ES-I3 (cell line): Measurements from ENCODE around the gene DCAF10.
"Not testable (repeated sequence)": the region's sequence is repeated elsewhere in the genome, so short reads cannot be mapped to it uniquely, and the experiment has no call there.

Experiments used
- H3K36me3 ChIP-seq: 2 replicates; pipeline ENCODE4 v1.6.1; 2013; ENCODE audit warnings: mild to moderate bottlenecking, low read length, control low read depth, moderate library complexity; ENCODE audit not compliant: insufficient read depth
- H3K4me1 ChIP-seq: 2 replicates; pipeline ENCODE4 v1.6.1; 2013; ENCODE audit warnings: mild to moderate bottlenecking, control low read depth, low read length; ENCODE audit not compliant: insufficient read depth
- H3K9ac ChIP-seq: 2 replicates; pipeline ENCODE4 v1.6.1; 2013; ENCODE audit warnings: low read depth, mild to moderate bottlenecking, low read length, moderate library complexity
- H3K9me3 ChIP-seq: 2 replicates; pipeline ENCODE4 v1.6.1; 2013; ENCODE audit warnings: mild to moderate bottlenecking, low read length, moderate library complexity; ENCODE audit not compliant: control insufficient read depth, insufficient read depth

DCAF10 gene, protein sequence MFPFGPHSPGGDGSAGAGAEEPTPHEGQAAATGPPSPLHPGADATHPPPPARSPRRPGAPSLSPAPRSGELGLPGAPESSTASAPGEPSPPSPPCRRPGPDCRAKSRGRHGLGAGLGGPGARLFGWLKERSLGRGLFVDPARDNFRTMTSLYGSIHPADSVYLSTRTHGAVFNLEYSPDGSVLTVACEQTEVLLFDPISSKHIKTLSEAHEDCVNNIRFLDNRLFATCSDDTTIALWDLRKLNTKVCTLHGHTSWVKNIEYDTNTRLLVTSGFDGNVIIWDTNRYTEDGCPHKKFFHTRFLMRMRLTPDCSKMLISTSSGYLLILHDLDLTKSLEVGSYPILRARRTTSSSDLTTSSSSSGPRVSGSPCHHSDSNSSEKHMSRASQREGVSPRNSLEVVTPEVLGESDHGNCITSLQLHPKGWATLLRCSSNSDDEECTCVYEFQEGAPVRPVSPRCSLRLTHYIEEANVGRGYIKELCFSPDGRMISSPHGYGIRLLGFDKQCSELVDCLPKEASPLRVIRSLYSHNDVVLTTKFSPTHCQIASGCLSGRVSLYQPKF

GRCh38 chr9:37800631-37801286 is at the start of gene DCAF10:
TSS of gene DCAF10 (plus strand) at chr9:37800797. CDS start at chr9:37800867, 70 bp downstream.
- Histone ChIP-seq H3K9me3 (no peaks in the 10 kb centered on the region), H3K9ac (peak within 1 kb of the TSS; percentile 95), H3K4me1 (peaks cover 11% of the 10 kb centered on the region; the same call in 1 of the 2 replicates)

DNA sequence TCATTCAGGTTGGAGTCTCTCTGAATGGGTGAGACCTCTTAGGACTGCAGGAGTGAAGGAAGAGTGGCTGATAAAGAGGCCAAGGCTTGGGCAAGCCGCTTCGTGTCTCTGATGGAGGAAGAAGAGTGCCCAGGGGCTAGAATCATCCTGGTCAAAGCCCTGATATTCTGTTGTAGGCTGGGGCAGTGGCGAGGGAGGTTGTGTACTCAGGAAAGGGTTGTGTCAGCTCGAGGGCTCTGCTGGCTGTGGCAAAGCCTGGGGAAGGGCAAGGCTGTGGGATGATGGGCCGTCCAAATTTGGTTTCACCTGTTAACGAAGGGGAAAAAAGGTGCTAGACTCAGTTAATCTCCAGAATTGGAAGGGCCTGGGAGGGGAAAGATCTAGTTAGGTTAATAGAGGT is 49.4 kb upstream of the DCAF10 start:
- no peaks in the 10 kb centered on the region for H3K36me3 ChIP-seq
- H3K9me3 ChIP-seq, result no peaks in the 10 kb centered on the region
- no peak overlapping the region; the same call in 1 of the 2 replicates for H3K9ac ChIP-seq
- H3K4me1 ChIP-seq, result 0 out of 2 replicates have a peak, but pooled peaks cover 3% of the 10 kb centered on the region

More at GRCh38 chr9:37800631-37801286, at the start of gene DCAF10:
- no peaks in the 10 kb centered on the region for H3K36me3 ChIP-seq

- H3K4me1 ChIP-seq, H3K9ac ChIP-seq, H3K9me3 ChIP-seq, H3K36me3 ChIP-seq: not testable (repeated sequence)
Measured at GRCh38 chr9:37751704-37752103, 48.9 kb upstream of the DCAF10 start.

- not testable (repeated sequence) for H3K9me3 ChIP-seq, H3K4me1 ChIP-seq, H3K9ac ChIP-seq, H3K36me3 ChIP-seq
Measured at GRCh38 chr9:37752112-37752511, 48.5 kb upstream of the DCAF10 start.

DNA sequence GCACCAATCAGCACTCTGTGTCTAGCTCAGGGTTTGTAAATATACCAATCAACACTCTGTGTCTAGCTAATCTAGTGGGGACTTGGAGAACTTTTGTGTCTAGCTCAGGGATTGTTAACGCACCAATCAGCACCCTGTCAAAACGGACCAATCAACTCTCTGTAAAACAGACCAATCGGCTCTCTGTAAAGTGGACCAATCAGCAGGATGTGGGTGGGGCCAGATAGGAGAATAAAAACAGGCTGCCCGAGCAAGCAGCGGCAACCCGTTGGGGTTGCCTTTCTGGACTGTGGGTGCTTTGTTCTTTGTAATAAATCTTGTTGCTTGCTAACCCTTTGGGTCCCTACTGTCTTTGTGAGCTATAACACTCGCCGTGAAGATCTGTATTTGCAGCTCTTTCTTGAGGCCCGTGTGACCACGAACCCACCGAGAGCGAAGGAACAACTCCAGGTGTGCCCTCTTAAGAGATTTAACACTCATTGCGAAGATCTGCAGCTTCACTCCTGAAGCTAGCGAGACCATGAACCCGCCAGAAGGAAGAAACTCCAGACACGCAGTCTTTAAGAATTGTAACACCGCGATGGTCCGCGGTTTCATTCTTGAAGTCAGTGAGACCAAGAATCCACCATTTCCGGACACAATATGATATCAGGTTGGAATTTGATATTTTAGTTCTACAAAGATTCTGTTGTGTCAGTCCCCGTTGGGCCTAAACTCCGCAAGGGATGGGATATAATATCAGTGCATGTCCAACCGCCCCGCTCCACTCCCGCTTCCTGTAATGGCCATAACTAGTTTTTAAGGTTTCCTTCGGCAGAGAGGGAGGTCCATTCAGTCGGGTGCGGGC is 47.7 kb upstream of the DCAF10 start:
- Histone ChIP-seq H3K9me3 (no peaks in the 10 kb centered on the region), H3K9ac (peak overlapping the region; percentile 94)

DNA sequence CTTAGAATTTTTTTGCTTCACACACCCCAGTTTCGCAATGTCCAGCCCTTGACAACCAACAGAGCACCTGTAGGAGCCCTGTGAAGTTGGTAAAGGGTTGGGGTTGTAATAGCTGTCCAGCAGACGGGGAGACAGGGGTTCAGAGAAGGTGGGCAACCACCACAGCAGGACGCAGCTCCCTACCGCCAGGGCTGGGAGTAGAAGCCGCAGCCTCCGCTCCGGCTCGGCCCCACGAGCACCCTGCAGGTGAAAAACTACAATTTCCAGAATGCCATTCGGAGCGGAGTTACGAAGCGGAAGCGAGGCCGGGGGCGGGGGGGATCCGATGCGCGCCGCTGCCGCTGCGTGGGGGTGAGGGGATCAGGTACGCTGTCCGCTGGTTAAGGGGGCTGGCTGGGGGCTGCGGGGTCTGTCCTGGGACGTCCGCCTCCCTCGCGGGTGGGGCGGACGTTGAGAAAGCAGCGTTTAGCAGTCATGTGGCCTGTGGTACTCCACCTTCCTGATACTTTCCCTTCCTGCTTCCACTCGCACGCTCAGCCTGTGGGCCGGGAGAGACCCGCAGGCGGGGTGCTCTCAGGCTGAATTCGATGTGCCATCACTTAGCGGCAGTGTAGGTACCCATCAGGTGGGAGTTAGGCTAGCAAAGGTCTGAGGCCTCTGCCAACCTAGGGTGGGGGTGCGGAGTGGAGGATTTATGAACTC is 47.0 kb upstream of the DCAF10 start, which contains the start of gene TRMT10B:
TSS of gene TRMT10B (plus strand) at position 317 of the 702 bp plus-strand sequence. CDS start 8,127 bp downstream, outside the sequence.
- Histone ChIP-seq H3K4me1 (0 out of 2 replicates have a peak, but pooled peaks cover 3% of the 10 kb centered on the region), H3K9me3 (no peaks in the 10 kb centered on the region), H3K9ac (peak within 1 kb of the TSS; percentile 94), H3K36me3 (no peaks in the 10 kb centered on the region)

More for the DNA sequence above, 47.7 kb upstream of the DCAF10 start:
- Histone ChIP-seq H3K4me1 (0 out of 2 replicates have a peak, but pooled peaks cover 3% of the 10 kb centered on the region), H3K36me3 (no peaks in the 10 kb centered on the region)

DNA sequence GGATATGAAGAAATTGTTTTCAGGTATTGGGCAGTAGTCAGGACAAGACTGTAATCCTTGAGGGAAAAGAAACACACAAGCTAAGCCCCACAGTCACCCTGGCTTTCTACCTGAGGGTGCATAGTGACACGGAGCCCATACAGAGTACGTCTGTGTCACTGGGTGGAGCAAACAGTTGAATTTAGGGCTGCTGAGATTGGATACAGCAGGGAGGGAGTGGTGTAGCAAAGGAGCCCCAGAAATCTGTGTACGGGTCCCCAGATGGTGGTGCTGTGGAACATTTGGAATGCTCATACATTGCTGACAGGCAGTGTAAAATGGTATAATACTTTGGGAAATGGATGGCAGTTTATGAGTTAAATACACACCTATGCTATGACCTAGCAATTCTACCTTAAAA is 41.9 kb upstream of the DCAF10 start:
- Histone ChIP-seq H3K9me3 (no peaks in the 10 kb centered on the region), H3K36me3 (no peaks in the 10 kb centered on the region), H3K4me1 (no peaks in the 10 kb centered on the region), H3K9ac (no peak overlapping the region)

DNA sequence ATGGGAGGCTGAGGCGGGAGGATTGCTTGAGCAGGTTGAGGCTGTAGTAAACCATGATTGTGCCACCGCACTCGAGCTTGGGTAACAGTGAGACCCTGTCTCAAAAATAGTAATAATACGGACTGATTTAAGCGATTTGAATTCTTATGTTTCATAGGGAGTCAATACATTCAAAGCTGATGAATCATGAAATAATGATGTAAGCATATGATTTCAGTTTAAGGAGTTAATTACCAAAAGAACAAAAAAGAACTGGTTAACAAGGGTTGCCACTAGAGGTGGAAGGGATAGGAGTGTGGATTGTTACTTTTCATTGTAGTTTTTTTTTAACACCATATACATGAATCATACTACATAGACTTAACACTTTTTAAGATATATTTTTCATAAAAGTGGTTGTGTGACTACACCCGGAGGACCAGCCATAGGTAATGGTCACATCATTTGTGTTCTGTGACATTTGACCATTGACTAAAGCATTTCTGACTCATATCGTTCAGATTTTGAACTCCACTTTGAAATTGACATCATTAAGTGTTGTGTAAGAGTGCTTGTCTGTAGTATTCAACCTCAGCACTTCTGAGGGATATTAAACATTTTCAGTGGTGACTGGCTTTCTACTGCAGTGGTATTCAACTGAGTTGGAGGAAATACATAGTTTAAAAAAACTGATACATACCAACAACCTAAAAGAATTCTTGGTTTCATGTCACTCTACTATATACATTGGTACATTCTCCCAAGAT is 40.0 kb upstream of the DCAF10 start:
- no peak overlapping the region for H3K9ac ChIP-seq
- no peaks in the 10 kb centered on the region for H3K4me1 ChIP-seq
- no peaks in the 10 kb centered on the region for H3K36me3 ChIP-seq
- H3K9me3 ChIP-seq, result no peaks in the 10 kb centered on the region

DNA sequence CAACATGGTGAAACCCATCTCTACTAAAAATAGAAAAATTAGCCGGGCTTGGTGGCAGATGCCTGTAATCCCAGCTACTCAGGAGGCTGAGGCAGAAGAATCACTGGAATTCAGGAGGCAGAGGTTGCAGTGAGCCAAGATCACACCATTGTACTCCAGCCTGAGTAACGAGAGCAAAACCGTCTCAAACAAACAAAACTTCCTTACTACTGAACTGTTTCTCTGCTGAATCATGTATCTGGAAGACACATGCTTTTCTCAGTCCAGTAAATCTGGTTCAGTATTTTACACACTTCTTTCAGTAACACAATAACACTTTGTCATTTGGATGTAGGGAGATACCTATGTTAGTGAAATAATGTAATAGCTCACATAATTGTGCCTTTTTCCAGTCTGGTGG is 39.1 kb upstream of the DCAF10 start:
- no peak overlapping the region for H3K9ac ChIP-seq
- H3K4me1 ChIP-seq, result no peaks in the 10 kb centered on the region
- H3K36me3 ChIP-seq, result no peaks in the 10 kb centered on the region
- no peaks in the 10 kb centered on the region for H3K9me3 ChIP-seq

DNA sequence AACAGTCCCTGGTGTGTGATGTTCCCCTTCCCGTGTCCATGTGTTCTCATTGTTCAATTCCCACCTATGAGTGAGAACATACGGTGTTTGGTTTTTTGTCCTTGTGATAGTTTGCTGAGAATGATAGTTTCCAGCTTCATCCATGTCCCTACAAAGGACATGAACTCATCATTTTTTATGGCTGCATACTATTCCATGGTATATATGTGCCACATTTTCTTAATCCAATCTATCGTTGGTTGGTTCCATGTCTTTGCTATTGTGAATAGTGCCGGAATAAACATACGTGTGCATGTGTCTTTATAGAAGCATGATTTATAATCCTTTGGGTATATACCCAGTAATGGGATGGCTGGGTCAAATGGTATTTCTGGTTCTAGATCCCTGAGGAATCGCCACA is 35.3 kb upstream of the DCAF10 start:
- not testable (repeated sequence) for H3K4me1 ChIP-seq, H3K36me3 ChIP-seq, H3K9ac ChIP-seq, H3K9me3 ChIP-seq

DNA sequence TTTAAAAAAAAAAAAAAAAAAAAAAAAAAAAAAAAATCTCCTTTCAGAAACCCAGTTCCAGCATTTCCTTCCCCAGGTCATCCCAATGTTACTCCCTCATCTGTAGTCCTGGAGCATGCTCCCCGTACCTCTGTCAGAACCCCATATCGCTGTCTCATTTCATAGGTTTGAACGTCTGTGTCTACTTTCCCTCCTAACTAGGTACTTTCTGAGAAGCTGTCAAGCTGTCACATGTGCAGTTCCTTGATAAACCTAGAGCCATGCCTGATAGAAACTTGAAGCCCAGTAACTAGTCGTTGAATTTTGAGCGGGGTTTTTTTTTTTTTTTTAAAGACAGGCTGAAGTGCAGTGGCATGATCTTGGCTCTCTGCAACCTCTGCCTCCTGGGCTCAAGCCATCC is 31.3 kb upstream of the DCAF10 start:
- H3K36me3 ChIP-seq, result peaks cover 7% of the 10 kb centered on the region; the same call in 1 of the 2 replicates
- no peaks in the 10 kb centered on the region for H3K9me3 ChIP-seq
- no peaks in the 10 kb centered on the region for H3K4me1 ChIP-seq
- H3K9ac ChIP-seq, result no peak overlapping the region

- H3K4me1 ChIP-seq, result no peaks in the 10 kb centered on the region
- no peak overlapping the region for H3K9ac ChIP-seq
- no peaks in the 10 kb centered on the region for H3K9me3 ChIP-seq
- peaks cover 10% of the 10 kb centered on the region for H3K36me3 ChIP-seq
Measured at GRCh38 chr9:37769995-37770394, 30.6 kb upstream of the DCAF10 start.
